ENCODE measurements around the gene NKX6-1. TPM values are rescaled to one million over a fixed set of nuclear protein-coding genes. Genes with fewer than 3 reads are reported as not detected.

NKX6-1 gene
- total and polyA plus RNA-seq, 8 donors, result 1.1 to 5.2 TPM; not detected in 6

DNA sequence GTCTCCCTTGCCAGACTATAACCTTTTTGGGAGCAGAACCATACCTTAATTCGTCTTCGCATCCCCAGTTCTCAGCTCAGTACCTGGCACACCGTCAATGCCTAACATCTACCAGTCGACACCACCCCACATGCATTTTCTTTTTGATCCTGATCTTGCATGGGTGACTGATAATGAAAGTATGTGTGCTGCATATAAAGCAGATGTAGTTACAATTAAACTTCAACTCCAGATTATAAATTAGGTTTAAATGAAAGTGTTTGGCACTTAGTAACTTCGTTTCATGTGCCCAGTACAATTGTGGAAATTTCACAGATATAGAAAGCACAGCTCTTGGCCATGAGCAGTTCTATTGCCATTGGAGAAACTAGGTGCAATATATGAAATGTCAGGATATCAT lies 8.8 kb upstream of the NKX6-1 start:
- Histone ChIP-seq H3K27me3 (peaks cover 5 to 75% (median 36%) of the 10 kb centered on the region in 3 donors), H3K36me3 (no peaks in the 10 kb centered on the region), H3K27ac (no peak overlapping the region), H3K4me3 (no peak overlapping the region), H3K9me3 (peaks cover 0 to 1% (median 0%) of the 10 kb centered on the region in 4 donors), H3K4me1 (no peaks in the 10 kb centered on the region)
- intact Hi-C loops (cut with DNase I; ENCODE audit: low total_unique reads), result no loop called here
- 52 to 65% (median 62%) methylated on average over 5 of the region's 5 CpGs for WGBS, 5 donors
- DNase-seq, result no peak
- TF ChIP-seq EP300 (IDR thresholded peaks at IDR 0.05) (no peak), POLR2A (IDR thresholded peaks at IDR 0.05) (no peak), POLR2AphosphoS5 (IDR thresholded peaks at IDR 0.05) (no peak)
- TF ChIP-seq, protein P1, sequence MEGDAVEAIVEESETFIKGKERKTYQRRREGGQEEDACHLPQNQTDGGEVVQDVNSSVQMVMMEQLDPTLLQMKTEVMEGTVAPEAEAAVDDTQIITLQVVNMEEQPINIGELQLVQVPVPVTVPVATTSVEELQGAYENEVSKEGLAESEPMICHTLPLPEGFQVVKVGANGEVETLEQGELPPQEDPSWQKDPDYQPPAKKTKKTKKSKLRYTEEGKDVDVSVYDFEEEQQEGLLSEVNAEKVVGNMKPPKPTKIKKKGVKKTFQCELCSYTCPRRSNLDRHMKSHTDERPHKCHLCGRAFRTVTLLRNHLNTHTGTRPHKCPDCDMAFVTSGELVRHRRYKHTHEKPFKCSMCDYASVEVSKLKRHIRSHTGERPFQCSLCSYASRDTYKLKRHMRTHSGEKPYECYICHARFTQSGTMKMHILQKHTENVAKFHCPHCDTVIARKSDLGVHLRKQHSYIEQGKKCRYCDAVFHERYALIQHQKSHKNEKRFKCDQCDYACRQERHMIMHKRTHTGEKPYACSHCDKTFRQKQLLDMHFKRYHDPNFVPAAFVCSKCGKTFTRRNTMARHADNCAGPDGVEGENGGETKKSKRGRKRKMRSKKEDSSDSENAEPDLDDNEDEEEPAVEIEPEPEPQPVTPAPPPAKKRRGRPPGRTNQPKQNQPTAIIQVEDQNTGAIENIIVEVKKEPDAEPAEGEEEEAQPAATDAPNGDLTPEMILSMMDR (IDR thresholded peaks at IDR 0.05), result no peak

- H3K27ac ChIP-seq, result no peak overlapping the region
- no peaks in the 10 kb centered on the region for H3K36me3 ChIP-seq
- H3K4me3 ChIP-seq, result no peak overlapping the region
- TF ChIP-seq POLR2A (IDR thresholded peaks at IDR 0.05) (no peak), EP300 (IDR thresholded peaks at IDR 0.05) (no peak), POLR2AphosphoS5 (IDR thresholded peaks at IDR 0.05) (no peak)
- TF ChIP-seq, protein P1 (IDR thresholded peaks at IDR 0.05), result no peak
- peaks cover 0 to 4% (median 1%) of the 10 kb centered on the region in 4 donors for H3K9me3 ChIP-seq
- H3K4me1 ChIP-seq, result peaks cover 0 to 10% (median under 1%) of the 10 kb centered on the region in 4 donors
- DNase-seq, result no peak
- H3K27me3 ChIP-seq, result peaks cover 34 to 96% (median 67%) of the 10 kb centered on the region in 3 donors
- WGBS, 5 donors, result 81 to 90% (median 87%) methylated on average over 2 of the region's 2 CpGs
- intact Hi-C loops (cut with DNase I; ENCODE audit: low total_unique reads), result no loop called here
Measured at GRCh38 chr4:84504821-84505220, 5.7 kb upstream of the NKX6-1 start.

DNA sequence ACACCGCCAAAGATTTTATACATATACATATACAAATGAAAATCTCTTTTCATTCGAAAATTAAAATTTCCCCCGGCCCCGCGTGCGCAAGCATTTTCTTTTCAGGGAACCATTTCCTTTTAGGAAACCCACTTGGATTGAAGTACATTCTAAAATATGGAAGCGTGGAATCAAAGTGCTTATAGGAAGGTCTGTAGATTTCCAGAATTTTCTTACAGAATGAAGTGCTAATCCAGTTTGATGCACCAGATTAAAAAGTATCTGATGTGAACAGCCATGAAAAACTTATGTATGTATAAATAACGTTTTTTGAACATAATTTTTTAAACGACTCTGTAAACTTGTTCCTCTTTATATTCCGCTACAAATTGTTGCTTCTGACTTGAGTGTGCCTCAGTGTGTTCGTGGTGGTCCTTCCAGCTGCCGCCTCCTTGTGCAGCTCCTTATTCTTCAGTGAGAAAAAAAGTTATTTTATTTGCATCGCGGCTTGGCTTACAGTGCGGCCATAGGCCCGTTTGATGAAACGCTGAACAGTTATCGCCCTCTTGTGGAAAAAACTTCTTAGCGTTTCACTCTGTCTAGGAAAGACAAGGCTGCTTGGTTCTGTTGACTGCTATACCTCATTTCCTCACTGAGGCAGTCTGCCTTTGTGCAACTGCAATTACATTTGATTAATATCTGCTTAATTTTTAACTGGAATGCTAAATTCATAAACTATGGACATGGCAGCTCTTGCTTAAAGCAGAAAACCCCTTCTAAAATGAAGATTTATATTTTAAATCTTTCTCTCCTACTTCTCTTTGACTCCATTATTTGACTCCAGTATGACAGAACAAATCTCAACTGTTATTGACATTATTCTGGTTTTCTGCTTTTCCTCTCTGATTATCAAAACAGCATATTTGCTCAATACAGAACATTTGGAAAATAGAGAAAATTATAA lies 4.7 kb upstream of the NKX6-1 start:
- TF ChIP-seq POLR2AphosphoS5 (IDR thresholded peaks at IDR 0.05), result no peak
- TF ChIP-seq, protein P1 (IDR thresholded peaks at IDR 0.05), result peak in 5 of 7 experiments; percentile 27 to 46 (median 38)
- intact Hi-C loops (cut with DNase I; ENCODE audit: low total_unique reads), result no loop called here
- Histone ChIP-seq H3K9me3 (peaks cover 0 to 4% (median 1%) of the 10 kb centered on the region in 4 donors), H3K27me3 (peaks cover 41 to 97% (median 72%) of the 10 kb centered on the region in 3 donors), H3K36me3 (no peaks in the 10 kb centered on the region), H3K4me1 (peaks cover 6 to 20% (median 11%) of the 10 kb centered on the region in 4 donors), H3K27ac (no peak overlapping the region), H3K4me3 (no peak overlapping the region)
- DNase-seq, result peak in 1 of 2 donors; percentile 92
- 8 to 11% (median 10%) methylated on average over 19 of the region's 19 CpGs for WGBS, 5 donors

- Histone ChIP-seq H3K4me1 (peaks cover 14 to 28% (median 19%) of the 10 kb centered on the region in 4 donors), H3K27ac (no peak overlapping the region), H3K4me3 (no peak overlapping the region), H3K9me3 (peaks cover 0 to 6% (median 1%) of the 10 kb centered on the region in 4 donors), H3K27me3 (peaks cover 44 to 100% (median 78%) of the 10 kb centered on the region in 3 donors), H3K36me3 (no peaks in the 10 kb centered on the region)
- no peak for DNase-seq
- TF ChIP-seq POLR2A (IDR thresholded peaks at IDR 0.05), result no peak
- TF ChIP-seq POLR2AphosphoS5 (IDR thresholded peaks at IDR 0.05), result no peak
- no peak for TF ChIP-seq EP300 (IDR thresholded peaks at IDR 0.05)
- TF ChIP-seq, protein P1 (IDR thresholded peaks at IDR 0.05), result no peak
- intact Hi-C loops (cut with DNase I; ENCODE audit: low total_unique reads), result no loop called here
- 13 to 24% (median 16%) methylated on average over 18 of the region's 18 CpGs for whole genome bisulfite sequencing, 5 donors
Measured at GRCh38 chr4:84502955-84503373, 3.9 kb upstream of the NKX6-1 start.
